Measurements from ENCODE around the gene SEMA4D.

DNA sequence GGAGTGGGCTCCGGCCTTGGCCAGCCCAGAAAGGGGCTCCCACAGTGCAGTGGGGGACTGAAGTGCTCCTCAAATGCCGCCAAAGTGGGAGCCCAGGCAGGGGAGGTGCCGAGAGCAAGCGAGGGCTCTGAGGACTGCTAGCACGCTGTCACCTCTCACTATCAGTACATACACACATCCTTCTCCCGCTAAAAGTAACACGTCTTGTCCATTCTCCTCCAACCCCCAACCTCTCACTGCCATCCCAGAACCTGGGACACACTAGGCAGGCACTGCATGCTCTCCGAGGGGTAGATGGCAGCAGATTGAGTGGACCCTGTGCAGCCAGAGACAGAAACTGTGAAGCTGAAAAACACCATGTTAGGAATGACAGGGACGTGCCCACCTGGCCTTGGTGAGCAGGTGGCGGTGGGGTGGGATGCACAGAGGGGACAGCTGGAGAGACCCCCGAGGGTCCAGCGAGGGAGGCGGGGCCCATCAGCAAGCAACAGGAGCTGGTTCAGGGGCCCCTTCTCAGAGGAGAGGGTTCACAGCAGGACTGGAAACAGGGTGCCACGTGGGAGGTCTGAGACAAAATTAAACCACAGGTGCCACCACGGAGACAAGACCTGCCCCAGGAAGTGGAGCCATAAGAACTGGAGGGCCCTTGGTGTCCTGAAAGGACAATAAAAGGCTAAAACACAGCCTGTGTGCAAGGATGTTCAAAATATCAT, 16.9 kb downstream of the SEMA4D start:
- TF ChIP-seq, protein P1, sequence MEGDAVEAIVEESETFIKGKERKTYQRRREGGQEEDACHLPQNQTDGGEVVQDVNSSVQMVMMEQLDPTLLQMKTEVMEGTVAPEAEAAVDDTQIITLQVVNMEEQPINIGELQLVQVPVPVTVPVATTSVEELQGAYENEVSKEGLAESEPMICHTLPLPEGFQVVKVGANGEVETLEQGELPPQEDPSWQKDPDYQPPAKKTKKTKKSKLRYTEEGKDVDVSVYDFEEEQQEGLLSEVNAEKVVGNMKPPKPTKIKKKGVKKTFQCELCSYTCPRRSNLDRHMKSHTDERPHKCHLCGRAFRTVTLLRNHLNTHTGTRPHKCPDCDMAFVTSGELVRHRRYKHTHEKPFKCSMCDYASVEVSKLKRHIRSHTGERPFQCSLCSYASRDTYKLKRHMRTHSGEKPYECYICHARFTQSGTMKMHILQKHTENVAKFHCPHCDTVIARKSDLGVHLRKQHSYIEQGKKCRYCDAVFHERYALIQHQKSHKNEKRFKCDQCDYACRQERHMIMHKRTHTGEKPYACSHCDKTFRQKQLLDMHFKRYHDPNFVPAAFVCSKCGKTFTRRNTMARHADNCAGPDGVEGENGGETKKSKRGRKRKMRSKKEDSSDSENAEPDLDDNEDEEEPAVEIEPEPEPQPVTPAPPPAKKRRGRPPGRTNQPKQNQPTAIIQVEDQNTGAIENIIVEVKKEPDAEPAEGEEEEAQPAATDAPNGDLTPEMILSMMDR (IDR thresholded peaks at IDR 0.05; ENCODE audit: poor library complexity) = no peak
- TF ChIP-seq EZH2 (IDR thresholded peaks at IDR 0.05; ENCODE audit: borderline replicate concordance) (no peak), EZH2phosphoT487 (IDR thresholded peaks at IDR 0.05; ENCODE audit: low read depth, severe bottlenecking, unreplicated experiment) (no peak)
